Measurements from ENCODE around the gene COL4A3. TPM values are rescaled to one million over a fixed set of nuclear protein-coding genes. Genes with fewer than 3 reads are reported as not detected.

The COL4A3 gene
- total RNA-seq, 1 experiment from 2014 or later = 0.15 TPM

DNA sequence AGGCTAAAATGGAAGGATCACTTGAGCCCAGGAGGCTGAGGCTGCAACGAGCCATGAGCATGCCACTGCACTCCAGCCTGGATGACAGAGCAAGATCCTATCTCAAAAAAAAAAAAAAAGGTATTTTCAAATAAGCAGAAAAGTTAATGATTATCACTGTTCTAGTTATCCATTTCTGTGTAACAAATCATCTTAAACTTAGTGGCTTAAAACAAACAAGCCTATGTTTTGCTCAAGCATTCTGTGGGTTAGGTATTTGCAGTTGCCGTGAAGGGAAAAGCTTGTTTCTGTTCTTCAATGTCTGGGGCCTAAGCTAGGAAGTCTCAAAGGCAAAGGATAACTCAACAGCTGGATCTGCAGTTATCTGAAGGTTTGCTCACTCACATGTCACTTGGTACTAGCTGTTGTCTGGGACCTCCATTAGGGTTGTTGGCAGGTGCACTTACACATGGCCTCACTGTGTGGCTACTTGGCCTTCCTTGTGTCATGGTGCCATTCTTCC, 174.7 kb downstream of the COL4A3 start:
- no peaks in the 10 kb centered on the region for H3K27me3 Mint-ChIP-seq (ENCODE audit: low read depth)
- no peak overlapping the region for H2BK15ac ChIP-seq (ENCODE audit: low read depth, low read length)
- no peaks in the 10 kb centered on the region for H3K79me2 ChIP-seq (ENCODE audit: insufficient read depth, low read length)
- H3K9me3 Mint-ChIP-seq = no peaks in the 10 kb centered on the region
- H3K14ac ChIP-seq (ENCODE audit: insufficient read depth, low read length) = no peak overlapping the region
- peaks cover 11 to 54% (median 51%) of the 10 kb centered on the region in 3 experiments; a peak in 5 of 7 replicates for H3K36me3 Mint-ChIP-seq (ENCODE audit: insufficient read depth in 1 of 3, low read depth in 3 of 3)
- WGBS (ENCODE audit: extremely low coverage, insufficient read length, low lambda C conversion rate) = no CpG with 5 or more reads among the region's 2 CpGs
- no peak overlapping the region for H3K18ac ChIP-seq (ENCODE audit: insufficient read length, low read depth, low read length)
- H3K79me1 ChIP-seq (ENCODE audit: insufficient read depth, low read depth, low read length, poor library complexity, severe bottlenecking) = no peaks in the 10 kb centered on the region
- no peak overlapping the region for H2BK12ac ChIP-seq (ENCODE audit: insufficient read length, low read depth, low read length)
- H3K4me2 ChIP-seq (ENCODE audit: insufficient read depth, insufficient read length, low read length) = no peak overlapping the region
- no peak overlapping the region for H2BK20ac ChIP-seq (ENCODE audit: low read depth, low read length, poor library complexity, severe bottlenecking)
- no peak overlapping the region for H3K23ac ChIP-seq (ENCODE audit: insufficient read length, low read depth, low read length)
- H3K4ac ChIP-seq (ENCODE audit: low read depth, low read length) = no peak overlapping the region
- H3K27me3 ChIP-seq (ENCODE audit: insufficient read depth, low read length) = no peaks in the 10 kb centered on the region
- H3K23me2 ChIP-seq (ENCODE audit: insufficient read length, low read depth, low read length, poor library complexity, severe bottlenecking) = no peaks in the 10 kb centered on the region
- H3K4me3 Mint-ChIP-seq = no peak overlapping the region
- no peak overlapping the region for H4K91ac ChIP-seq (ENCODE audit: insufficient read length, low read depth, low read length)
- no peak overlapping the region for H2AK5ac ChIP-seq (ENCODE audit: insufficient read length, low read length)
- peak overlapping the region in 1 of 3 experiments; percentile 24; a peak in 1 of 7 replicates for H3K27ac Mint-ChIP-seq
- no peak for DNase-seq
- H3K4me1 ChIP-seq (ENCODE audit: insufficient read depth, low read length) = no peaks in the 10 kb centered on the region
- H4K8ac ChIP-seq (replicated peaks; ENCODE audit: insufficient read length, low read depth, low read length) = no peak overlapping the region
- H2BK5ac ChIP-seq (ENCODE audit: insufficient read length, low read length) = no peak overlapping the region
- H3T11ph ChIP-seq (ENCODE audit: low read length) = no peak overlapping the region
- H4K20me1 ChIP-seq (ENCODE audit: control insufficient read depth, insufficient read depth, insufficient read length) = no peaks in the 10 kb centered on the region
- no peak overlapping the region for H4K5ac ChIP-seq (ENCODE audit: insufficient read length, low read depth, low read length)
- no peak overlapping the region for H3K9ac ChIP-seq (ENCODE audit: extremely low read depth, insufficient read length, low read length)
- TF ChIP-seq, protein P1, sequence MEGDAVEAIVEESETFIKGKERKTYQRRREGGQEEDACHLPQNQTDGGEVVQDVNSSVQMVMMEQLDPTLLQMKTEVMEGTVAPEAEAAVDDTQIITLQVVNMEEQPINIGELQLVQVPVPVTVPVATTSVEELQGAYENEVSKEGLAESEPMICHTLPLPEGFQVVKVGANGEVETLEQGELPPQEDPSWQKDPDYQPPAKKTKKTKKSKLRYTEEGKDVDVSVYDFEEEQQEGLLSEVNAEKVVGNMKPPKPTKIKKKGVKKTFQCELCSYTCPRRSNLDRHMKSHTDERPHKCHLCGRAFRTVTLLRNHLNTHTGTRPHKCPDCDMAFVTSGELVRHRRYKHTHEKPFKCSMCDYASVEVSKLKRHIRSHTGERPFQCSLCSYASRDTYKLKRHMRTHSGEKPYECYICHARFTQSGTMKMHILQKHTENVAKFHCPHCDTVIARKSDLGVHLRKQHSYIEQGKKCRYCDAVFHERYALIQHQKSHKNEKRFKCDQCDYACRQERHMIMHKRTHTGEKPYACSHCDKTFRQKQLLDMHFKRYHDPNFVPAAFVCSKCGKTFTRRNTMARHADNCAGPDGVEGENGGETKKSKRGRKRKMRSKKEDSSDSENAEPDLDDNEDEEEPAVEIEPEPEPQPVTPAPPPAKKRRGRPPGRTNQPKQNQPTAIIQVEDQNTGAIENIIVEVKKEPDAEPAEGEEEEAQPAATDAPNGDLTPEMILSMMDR (conservative IDR thresholded peaks at IDR 0.05) = no peak
- H3K56ac ChIP-seq (ENCODE audit: insufficient read length, low read depth, low read length) = no peak overlapping the region
- H3K4me1 Mint-ChIP-seq = no peaks in the 10 kb centered on the region
- no peak overlapping the region for H2AFZ ChIP-seq (ENCODE audit: low read length)
- no peak overlapping the region for H3K27ac ChIP-seq (ENCODE audit: insufficient read length, low read depth, low read length)
- H3K9me3 ChIP-seq (ENCODE audit: control insufficient read depth, low read depth, low read length) = no peaks in the 10 kb centered on the region
- no peak overlapping the region for H2BK120ac ChIP-seq (ENCODE audit: low read depth, low read length, poor library complexity, severe bottlenecking)
